SW480 (cell line): ENCODE data around the gene LZTS2.
A peak's percentile ranks its signal among the peaks of the same experiment; 100 is the strongest.

ENCODE experiments used
- DNase-seq: peaks from one replicate; pipeline ENCODE4 v3.0.0-alpha.2; 2016; ENCODE audit warnings: low spot score

Gene LZTS2

DNA sequence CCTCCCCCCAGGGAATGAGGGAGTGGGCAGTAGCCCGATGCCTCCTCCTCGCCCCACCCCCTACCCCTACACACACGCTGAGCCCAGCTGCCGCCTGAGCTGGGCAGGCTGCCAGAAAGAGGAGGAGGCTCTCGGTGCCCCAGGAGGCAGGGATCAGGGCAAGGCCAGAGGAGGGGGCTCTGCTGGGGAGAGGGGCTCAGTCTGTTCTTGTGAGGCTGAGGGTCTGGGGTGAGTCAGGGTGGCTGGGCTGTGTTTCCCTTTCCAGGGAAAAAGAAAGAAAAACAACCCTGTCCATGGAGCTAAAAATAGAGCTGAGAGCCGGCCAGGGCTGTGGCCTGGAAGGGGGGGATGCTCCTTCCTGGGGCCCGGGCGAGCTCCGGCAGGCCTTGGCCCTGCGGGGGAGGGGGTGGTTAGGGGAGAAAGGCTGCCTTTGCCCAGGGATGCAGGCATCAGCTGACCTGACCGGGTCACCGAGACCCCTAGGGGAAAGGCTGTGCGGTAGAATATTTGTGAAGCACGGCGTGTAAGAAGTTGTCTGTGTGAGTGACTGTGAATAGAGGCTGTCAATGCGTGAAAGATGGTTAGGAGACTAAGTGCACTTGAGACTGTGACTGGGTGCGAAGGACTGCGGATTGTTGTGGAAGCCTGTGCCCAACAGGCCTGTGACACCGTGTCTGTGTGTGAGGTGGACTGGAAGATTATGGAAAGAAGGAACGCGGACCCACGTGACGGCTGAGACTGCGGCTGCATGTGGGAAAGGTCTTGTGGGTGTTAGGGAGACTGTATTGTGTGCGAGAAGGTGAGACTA is 1.2 kb upstream of the LZTS2 start:
- peak; percentile 71 for DNase-seq

DNA sequence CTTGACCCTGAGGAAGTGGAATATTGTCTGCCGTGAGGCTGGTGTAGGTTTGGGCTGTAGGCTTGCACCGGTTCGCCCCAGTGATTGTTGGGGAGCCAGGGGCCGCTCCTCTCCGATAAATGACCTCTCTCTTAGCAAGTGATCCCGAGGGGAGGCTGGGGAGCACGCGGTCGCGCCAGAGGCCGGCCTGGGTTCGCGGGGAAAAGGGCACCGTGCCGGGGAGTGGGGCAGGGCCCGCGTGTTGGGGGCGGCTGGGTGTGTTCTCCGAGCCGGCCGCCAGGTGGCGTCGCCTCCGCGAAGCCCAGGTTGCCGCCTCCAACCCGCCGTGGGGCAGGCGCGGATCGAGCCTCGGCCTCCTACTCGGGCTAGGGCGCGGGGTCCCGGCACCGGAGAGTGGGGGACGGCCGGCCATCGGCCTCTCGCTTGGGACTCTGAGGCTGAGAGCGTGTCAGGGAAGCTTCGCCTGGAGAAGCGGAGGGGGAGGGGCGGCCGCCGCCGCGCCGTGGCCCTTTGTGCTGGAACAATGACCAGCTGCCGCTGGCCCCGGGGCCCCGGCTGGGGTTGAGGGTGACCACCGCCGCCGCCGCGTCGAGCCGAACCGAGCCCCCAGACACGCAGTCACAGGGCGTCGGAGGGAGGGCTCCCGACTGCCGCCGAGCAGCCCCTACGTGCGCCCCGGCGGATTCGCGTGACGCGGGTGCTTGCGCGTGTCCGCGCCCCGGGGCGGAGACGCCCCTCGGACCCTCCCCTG is 442 bp upstream of the LZTS2 start:
- DNase-seq = peak; percentile 61

DNA sequence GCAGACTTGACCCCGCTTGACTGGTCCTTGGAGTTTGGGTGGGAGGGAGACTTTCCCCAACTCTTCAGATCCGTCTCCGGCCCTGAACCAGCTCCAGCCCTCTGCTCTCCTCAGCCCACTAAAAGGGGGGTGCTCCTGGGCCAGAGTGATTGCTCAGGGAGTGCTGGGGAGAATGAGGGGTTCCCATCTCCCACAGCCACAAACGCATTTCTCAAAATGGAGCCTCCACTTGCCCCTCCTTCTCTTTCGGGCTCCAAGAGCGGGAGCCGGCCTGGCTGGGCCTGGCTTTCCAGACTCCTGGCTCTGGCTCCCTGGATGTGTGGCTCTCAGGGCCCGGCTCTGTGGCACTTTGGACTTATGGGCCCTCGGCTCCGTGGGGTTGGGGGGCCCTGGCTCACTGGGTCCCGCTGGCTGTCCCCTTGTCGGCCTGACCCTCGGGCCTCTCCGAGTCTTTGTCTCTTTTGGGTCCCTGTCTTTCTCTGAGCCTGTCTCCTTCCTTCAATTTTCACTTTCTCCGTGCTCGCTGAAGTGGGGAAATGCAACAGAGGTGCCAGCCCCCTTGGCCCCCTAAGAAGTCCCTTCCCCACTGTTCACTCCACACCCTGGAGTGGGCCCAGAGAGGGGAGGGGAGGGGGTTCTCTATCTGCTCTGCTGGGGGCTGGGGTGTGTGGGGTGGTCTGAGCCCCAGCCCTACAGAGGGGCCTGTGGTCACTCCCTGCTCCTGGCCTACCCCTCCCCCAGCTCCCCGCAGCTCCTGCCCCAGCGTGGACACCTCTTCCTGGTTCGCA is 713 bp downstream of the LZTS2 start:
- DNase-seq = no peak

DNA sequence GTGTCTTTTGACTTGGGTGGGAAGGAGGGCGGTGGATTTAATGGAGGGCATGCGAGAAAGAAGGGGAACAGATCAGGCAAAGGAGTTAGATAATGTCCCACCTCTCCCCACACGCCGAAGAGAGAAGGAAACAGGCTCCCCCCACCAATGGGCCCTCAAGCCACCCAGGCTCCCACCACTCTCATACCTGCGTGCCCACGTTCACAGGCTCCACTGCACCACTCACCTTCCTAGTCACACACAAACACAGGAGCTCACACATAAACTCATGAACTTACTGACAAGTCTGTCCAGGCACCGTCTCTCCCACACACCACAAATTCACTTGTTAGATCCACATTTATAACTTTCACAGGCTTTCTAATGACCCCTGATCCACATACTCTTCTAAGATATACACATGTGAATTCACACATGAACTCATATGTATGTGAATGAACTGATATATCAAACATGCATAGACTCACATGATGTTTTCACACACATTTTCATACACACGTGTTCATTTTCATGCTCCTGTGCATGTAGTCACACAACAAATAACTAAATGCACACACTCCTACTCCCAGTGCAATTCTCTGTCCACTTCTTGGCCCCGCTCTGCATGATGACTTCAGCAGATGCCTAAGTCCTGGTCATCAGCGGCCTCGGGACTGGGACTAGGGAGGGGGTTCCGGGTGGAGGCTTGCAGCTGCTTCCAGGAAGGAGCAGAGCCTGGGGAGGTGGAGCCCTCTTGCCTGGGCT is 1.5 kb downstream of the LZTS2 start:
- no peak for DNase-seq

DNA sequence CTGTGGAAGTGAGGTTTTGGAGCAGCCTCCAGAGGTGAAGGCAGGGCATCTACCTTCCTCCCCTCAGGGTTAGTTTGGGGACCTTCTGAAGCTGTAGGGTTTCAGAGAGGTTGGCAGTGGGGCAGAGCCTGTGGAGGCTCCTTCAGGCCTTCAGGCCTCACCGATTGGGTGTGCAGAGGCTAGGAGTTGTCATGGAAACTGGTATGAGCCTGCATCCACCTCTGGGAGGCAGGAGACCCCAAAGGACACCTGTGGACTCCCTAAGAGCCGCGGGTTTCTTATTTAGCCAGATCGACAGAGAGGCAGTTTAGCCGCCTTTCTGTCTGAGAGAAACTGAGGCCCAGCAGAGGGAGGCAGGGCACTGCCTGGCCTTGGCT is 2.0 kb downstream of the LZTS2 start:
- DNase-seq = no peak

DNA sequence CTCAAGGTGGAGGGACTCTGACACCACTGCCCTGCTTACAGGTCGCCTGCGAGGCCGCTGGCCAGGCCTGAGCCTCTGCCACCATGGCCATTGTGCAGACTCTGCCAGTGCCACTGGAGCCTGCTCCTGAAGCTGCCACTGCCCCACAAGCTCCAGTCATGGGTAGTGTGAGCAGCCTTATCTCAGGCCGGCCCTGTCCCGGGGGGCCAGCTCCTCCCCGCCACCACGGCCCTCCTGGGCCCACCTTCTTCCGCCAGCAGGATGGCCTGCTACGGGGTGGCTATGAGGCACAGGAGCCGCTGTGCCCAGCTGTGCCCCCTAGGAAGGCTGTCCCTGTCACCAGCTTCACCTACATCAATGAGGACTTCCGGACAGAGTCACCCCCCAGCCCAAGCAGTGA is 2.8 kb downstream of the LZTS2 start:
- no peak for DNase-seq

DNA sequence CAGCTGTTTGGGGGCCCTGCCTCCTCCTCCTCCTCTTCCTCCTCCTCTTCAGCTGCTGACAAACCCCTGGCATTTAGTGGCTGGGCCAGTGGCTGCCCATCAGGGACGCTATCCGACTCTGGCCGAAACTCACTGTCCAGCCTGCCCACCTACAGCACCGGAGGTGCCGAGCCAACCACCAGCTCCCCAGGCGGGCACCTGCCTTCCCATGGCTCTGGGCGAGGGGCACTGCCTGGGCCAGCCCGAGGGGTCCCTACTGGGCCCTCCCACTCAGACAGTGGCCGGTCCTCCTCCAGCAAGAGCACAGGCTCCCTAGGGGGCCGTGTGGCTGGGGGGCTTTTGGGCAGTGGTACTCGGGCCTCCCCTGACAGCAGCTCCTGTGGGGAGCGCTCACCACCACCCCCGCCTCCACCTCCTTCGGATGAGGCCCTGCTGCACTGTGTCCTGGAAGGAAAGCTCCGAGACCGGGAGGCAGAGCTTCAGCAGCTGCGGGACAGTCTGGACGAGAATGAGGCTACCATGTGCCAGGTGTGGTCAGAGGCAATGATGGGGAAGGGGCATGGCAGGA is 4.1 kb downstream of the LZTS2 start:
- DNase-seq = no peak

DNA sequence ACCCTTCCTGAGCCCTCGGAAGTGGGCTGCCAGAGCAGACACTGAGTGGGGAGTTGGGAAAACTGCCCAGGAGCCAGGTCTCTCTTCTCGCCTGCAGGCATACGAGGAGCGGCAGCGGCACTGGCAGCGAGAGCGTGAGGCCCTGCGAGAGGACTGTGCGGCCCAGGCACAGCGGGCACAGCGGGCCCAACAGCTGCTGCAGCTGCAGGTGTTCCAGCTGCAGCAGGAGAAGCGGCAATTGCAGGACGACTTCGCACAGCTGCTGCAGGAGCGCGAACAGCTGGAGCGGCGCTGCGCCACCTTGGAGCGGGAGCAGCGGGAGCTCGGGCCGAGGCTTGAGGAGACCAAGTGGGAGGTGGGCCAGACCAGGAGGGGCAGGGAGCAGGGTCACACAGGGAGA is 5.8 kb downstream of the LZTS2 start:
- DNase-seq = no peak

DNA sequence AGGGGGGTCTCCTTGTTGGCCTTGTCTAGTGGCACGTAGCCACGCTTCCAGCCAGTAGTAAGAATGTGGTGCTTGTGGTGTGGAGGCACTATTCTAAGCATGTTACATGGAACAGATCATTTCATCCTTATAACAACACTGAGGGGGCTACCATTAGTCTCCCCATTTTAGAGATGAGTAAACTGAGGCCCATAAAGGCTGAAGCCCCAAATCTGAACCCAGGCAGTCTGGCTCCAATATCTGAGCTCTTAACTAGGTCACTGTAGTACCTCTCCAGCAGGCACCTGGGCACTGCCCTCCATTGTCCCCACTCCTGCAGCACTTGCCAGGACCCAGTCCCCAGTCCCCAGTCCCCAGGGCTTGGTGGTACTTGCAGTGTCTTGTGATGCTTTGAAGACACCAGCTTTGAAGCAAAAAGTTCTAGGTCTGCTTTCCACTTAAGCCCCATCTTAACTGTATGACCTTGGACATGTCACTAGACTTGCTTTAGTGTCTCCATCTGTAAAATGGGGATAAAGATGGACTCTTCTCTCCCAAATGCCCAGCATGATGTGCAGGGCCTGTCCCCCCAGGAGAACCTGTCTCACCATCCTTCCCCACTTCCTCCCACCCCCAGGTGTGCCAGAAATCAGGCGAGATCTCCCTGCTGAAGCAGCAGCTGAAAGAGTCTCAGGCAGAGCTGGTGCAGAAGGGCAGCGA is 6.4 kb downstream of the LZTS2 start:
- DNase-seq = no peak

DNA sequence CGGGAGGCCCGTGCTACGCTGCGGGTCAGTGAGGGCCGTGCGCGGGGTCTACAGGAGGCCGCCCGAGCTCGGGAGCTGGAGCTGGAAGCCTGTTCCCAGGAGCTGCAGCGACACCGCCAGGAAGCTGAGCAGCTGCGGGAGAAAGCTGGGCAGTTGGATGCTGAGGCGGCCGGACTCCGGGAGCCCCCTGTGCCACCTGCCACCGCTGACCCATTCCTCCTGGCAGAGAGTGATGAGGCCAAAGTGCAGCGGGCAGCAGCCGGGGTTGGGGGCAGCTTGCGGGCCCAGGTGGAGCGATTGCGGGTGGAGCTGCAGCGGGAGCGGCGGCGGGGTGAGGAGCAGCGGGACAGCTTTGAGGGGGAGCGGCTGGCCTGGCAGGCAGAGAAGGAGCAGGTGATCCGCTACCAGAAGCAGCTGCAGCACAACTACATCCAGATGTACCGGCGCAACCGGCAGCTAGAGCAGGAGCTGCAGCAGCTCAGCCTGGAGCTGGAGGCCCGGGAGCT is 7.0 kb downstream of the LZTS2 start:
- DNase-seq = peak; percentile 32

DNA sequence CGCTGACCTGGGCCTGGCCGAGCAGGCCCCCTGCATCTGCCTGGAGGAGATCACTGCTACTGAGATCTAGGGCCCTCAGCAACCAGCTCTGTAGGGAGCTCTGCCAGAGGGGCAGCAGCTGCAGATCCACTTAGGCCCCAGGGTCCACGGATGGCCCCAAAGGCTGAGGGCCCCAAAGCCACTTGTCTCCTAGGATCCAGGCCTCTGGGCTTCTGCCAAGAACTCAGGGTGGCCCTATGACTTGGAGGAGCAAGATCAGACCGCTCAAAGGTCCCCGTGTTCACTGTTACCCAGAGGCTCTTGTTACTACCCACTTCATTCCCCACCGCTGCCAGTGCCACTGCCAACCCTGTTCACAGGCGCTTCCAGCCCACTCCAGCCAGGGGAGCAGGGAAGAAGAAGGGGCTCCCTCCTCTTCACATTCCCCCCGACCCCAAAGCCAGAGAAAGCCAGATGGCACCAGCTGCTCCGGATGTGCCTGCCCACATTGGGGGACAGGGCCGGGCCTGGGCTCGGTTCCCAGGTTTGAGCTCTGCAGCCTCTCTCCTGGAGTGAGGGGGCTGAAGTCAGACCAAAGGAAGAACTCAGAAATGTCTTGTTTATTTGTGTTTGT is 7.6 kb downstream of the LZTS2 start:
- no peak for DNase-seq

DNA sequence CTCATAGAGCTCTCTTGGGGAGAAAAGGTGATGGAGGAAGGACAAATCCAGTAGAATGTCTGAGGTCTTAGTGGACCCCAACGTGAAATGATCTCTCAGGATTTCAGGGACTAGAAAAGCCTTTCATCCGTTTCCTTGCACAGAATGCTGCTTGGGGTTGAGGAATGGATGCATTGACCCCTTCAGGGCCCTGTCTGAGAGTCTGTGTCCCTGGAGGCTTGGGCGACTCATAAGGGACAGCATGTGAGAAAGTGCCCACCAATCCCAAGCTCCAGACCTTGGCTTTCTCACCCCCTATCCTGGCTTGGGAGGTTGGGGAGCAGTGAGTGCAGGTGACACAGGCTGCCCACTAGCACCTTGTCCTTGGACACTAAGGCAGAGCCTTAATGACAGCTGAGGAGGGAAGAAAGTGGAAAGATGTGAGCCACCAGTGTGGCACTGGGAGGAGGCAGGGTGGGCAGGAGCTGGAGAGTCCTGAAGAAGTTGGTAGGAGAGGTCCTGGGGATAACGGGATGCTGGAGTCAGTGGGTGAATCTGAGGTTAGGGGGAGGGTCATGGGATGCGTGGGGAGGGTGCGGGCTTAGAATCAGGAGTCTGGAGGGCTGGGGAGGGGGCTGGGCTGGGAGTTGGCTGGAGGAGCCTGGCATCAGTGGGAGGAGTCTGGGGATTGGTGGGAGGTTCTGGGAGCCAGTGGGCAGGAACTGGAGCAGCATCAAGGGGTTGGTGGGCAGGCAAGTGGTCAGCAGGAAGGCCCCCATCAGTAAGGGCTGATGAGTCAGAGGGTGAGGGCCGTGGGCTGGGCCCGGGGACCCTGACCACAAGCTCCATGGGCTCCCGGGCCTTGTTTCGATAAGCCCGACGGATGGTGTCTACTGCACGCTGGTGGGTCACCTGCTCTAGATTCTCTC is 8.6 kb downstream of the LZTS2 start:
- no peak for DNase-seq

DNA sequence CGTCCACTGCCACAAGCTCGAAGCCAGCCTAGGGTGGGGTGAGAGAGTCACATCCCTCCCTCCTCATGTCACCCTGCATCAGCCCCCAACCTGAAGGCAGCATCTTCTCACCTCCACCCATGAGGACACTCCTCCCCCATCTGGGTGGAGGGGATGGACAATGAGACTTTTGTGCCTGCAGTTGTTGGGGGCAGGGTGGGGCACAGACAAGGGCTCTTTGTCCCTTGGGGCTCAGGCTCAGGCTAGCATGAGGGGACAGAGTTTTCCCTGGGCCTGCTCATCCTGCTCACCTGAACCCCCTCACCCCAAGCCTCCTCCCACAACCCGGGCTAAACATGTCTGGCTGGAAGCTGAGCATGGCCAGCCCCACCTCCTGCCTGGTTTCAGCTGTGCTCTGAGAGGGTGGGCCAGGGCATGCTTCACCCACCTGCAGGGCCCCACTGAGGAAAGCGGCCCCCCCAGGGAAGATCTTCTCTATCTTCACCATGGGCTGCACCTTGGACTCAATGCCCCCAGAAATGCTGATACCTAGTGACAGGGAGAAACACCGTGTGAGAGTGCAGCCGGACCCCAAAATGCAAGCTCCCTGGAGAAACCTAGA is 9.3 kb downstream of the LZTS2 start:
- peak; percentile 96 for DNase-seq

DNA sequence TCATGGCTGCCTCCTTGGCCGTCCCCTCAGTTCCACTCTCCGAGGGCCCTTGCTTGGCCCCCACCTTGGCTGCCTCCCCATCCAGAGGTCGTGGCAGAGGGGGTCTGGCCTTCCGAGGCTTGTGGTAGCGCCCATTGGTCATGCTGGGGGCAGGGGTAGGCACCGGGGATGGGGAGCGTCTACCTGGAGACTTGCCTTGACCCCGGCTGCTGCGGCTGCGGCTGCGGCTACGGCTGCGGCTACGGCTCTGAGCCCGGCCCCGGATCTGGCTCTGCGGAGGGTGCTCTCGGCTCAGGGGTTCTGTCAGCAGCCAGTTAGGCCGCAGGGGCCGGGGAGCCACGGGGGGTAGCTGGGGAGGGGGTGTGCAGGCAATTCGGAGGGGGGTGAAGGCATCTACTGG is 10.7 kb downstream of the LZTS2 start:
- DNase-seq = no peak

DNA sequence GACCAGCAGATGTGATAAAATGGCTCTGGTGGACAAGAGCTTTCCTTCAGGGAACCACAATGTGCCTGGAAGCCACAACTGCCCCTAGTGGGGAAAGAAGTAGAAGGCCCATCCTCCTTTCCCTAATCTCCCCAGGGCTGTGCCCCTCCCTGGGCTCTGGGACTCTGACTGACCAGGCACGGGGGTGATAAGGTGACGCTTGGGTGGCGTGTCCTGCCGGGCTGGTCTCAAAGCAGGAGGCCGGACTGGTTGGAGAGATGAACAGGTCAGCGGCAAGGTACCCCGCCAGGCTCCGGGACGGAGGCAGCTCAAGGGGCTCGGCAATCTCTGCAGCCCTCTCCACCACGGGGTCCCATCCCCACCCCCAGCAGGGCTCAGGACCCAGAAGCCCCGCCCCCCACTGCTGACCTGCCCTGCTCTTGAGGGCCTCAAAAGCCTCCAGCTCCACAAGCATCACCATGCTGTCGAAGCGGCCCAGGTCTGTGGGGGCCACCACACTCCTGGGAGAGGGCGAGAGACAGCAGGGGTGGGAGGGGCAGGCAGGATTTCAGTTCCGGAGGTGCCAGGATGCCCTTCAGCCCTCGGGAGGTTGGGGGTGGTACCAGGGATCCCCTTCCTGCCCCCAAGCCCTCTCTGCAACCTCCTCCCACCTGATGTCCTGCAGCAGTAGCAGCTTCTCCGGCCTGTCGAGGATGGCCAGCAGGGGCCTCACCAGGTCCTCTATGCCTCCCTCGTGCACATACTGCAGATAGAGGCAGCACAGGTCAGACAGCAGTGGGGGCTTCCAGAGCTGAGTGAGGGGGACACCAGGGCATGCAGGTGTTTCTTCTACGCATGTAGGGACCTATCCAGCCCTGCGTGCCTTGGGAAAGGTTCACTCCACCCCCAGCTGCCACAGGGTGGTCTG is 12.2 kb downstream of the LZTS2 start:
- peak; percentile 57 for DNase-seq

DNA sequence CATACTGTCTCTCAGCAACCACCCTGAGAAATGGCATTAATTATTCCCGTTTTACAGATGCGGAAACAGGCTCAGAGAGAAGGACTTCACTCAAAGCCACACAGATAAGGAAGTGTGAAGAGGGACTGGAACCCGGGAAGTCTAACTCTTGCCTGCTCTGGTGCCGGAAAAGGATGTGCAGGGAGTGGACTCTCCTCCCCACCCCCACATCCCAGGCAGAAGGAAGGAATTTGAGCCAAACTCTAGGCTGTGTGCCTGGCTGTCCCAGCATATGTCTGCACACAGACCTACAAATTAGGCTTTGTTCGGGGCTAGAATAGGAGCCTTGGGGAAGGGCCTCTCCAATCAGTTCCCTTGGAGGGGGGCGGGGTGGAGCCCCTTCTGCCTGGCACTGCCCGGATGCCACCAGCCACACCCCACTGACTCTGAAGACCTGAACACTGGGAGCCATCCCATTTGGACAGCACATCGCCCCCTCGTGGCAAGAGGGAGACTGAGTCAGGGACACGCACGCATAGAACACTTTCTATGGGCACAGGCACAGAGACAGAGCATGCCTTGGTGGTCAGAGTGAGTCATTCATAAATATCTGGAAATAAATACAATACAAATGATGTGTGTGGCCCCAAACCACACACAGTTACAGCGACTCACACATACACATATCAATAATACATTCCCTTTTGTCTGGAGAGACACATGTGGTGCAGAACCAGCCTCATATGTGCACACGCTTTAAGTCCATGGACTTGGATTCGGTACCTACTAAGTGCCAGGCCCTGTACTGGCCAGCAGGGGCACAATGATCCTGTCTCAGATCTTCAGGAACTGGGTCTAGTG is 13.1 kb downstream of the LZTS2 start:
- DNase-seq = peak; percentile 96

DNA sequence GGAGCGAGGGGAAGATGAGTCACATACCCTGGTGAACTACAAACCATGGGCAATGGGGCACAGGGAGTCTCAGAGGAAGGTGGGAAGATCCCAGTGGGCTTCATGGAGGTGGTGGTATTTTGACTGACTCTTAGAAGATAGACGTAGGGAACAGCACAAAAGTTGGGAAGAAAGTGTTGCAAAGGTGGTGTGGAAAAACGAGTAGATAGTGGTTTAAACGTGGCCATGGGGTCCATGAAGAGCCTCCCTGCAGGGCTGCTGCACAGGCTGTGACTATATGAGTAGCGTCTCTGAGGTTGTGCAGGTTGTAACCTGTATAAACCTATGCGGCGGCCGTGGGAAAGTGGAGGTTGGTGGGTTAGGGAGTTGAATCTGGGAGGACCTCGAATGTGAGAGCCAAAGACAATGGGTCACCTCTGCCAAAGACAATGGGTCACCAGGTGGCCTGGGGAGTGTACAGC is 13.8 kb downstream of the LZTS2 start:
- no peak for DNase-seq
